HEK293 (cell line): ENCODE measurements around the gene TNFRSF6B.

Source experiments
- CTCF ChIA-PET: fragments of 350-600 bp; formaldehyde crosslinking; extraction: SDS; loops from one replicate; lab custom pipeline; 2021; ENCODE audit warnings: antibody characterized with exemption; lab: Yijun Ruan, JAX
- POLR2A ChIA-PET: fragments of 300-600 bp; formaldehyde crosslinking; extraction: SDS; loops from one replicate; lab custom pipeline; 2020; ENCODE audit warnings: antibody characterized with exemption, inconsistent platforms; lab: Yijun Ruan, JAX
- H3K27ac ChIP-seq: fragments of 200-500 bp; sonication (Bioruptor generic); 2 replicates; pipeline ENCODE4 v1.5.1; 2014; ENCODE audit warnings: low read depth, low read length, control low read depth, inconsistent platforms; ENCODE audit errors: extremely low read depth
- H3K36me3 ChIP-seq, 2 experiments: fragments of 200-500 bp in 1 of 2; sonication (Bioruptor generic) in 1 of 2; 1 replicate in 1 of 2; 2 replicates in 1 of 2; pipeline ENCODE4 v1.5.1; 2014 to 2017; ENCODE audit warnings: inconsistent platforms in 2 of 2, low read length in 2 of 2; ENCODE audit not compliant: control insufficient read depth in 2 of 2, insufficient read depth in 1 of 2
- H3K4me1 ChIP-seq: fragments of 200-500 bp; sonication (Bioruptor generic); 2 replicates; pipeline ENCODE4 v1.5.1; 2014; ENCODE audit warnings: mild to moderate bottlenecking, low read length, inconsistent platforms; ENCODE audit not compliant: control insufficient read depth, insufficient read depth
- H3K4me3 ChIP-seq: 2 replicates; pipeline ENCODE4 v1.5.1; 2011; ENCODE audit warnings: low read depth, mild to moderate bottlenecking, control low read depth, low read length, moderate library complexity
- H3K9me3 ChIP-seq: fragments of 200-500 bp; sonication (Bioruptor generic); 2 replicates; pipeline ENCODE4 v1.5.1; 2014; ENCODE audit warnings: low read depth, low read length, inconsistent platforms; ENCODE audit not compliant: control insufficient read depth, insufficient read depth
- CTCF ChIP-seq: fragments of 450-650 bp; formaldehyde crosslinking; IDR thresholded peaks from 2 replicates; pipeline ENCODE4 v1.5.1; 2016; ENCODE audit warnings: missing biosample characterization, missing genetic modification characterization
- HIC1 ChIP-seq: fragments of 450-650 bp; formaldehyde crosslinking; IDR thresholded peaks from 2 replicates; pipeline ENCODE4 v1.5.1; 2016; ENCODE audit warnings: missing biosample characterization, missing genetic modification characterization
- HOXC10 ChIP-seq: sonication (generic); formaldehyde crosslinking; IDR thresholded peaks from 2 replicates; pipeline ENCODE4 v1.8.1; 2023; ENCODE audit warnings: mild to moderate bottlenecking, missing genetic modification reagents
- HOXD13 ChIP-seq: sonication (generic); formaldehyde crosslinking; IDR thresholded peaks from 2 replicates; pipeline ENCODE4 v1.8.0; 2022; ENCODE audit warnings: missing genetic modification reagents, borderline replicate concordance
- KLF9 ChIP-seq: fragments of 450-650 bp; formaldehyde crosslinking; IDR thresholded peaks from 2 replicates; pipeline ENCODE4 v1.5.1; 2016; ENCODE audit warnings: missing biosample characterization, missing genetic modification characterization, low read depth
- YY2 ChIP-seq: fragments of 450-650 bp; formaldehyde crosslinking; IDR thresholded peaks from 2 replicates; pipeline ENCODE4 v1.5.1; 2016; ENCODE audit warnings: missing biosample characterization, missing genetic modification characterization
- ZBTB1 ChIP-seq: fragments of 450-650 bp; formaldehyde crosslinking; IDR thresholded peaks from 2 replicates; pipeline ENCODE4 v1.5.1; 2016; ENCODE audit warnings: missing biosample characterization, missing genetic modification characterization
- ZBTB48 ChIP-seq: fragments of 450-650 bp; formaldehyde crosslinking; IDR thresholded peaks from 2 replicates; pipeline ENCODE4 v1.5.1; 2016; ENCODE audit warnings: missing biosample characterization, missing genetic modification characterization
- ZFP41 ChIP-seq: fragments of 450-650 bp; formaldehyde crosslinking; IDR thresholded peaks from 2 replicates; pipeline ENCODE4 v1.5.1; 2016; ENCODE audit warnings: missing biosample characterization, missing genetic modification characterization, borderline replicate concordance
- ZNF341 ChIP-seq: fragments of 450-650 bp; formaldehyde crosslinking; IDR thresholded peaks from 2 replicates; pipeline ENCODE4; 2016; ENCODE audit warnings: low read depth, missing biosample characterization, missing genetic modification characterization
- ZNF394 ChIP-seq: fragments of 450-650 bp; formaldehyde crosslinking; IDR thresholded peaks from 2 replicates; pipeline ENCODE4 v1.5.1; 2016; ENCODE audit warnings: missing biosample characterization, missing genetic modification characterization, mild to moderate bottlenecking, moderate library complexity, borderline replicate concordance
- ZNF423 ChIP-seq: fragments of 450-650 bp; formaldehyde crosslinking; IDR thresholded peaks from 2 replicates; pipeline ENCODE4 v1.5.1; 2016; ENCODE audit warnings: missing biosample characterization, missing genetic modification characterization
- ZNF510 ChIP-seq: fragments of 450-650 bp; formaldehyde crosslinking; IDR thresholded peaks from 2 replicates; pipeline ENCODE4 v1.5.1; 2018; ENCODE audit warnings: mild to moderate bottlenecking, missing genetic modification characterization, missing biosample characterization; ENCODE audit not compliant: insufficient replicate concordance
- ZNF513 ChIP-seq: fragments of 450-650 bp; IDR thresholded peaks from 2 replicates; pipeline ENCODE4 v1.5.1; 2018; ENCODE audit warnings: missing biosample characterization, missing genetic modification characterization
- ZNF558 ChIP-seq: fragments of 450-650 bp; formaldehyde crosslinking; IDR thresholded peaks from 2 replicates; pipeline ENCODE4 v1.5.1; 2016; ENCODE audit warnings: missing biosample characterization, missing genetic modification characterization
- ZNF571 ChIP-seq: fragments of 450-650 bp; formaldehyde crosslinking; IDR thresholded peaks from 2 replicates; pipeline ENCODE4 v1.5.0; 2017; ENCODE audit warnings: missing biosample characterization, missing genetic modification characterization
- ZNF610 ChIP-seq: fragments of 450-650 bp; formaldehyde crosslinking; IDR thresholded peaks from 2 replicates; pipeline ENCODE4 v1.5.1; 2016; ENCODE audit warnings: missing biosample characterization, missing genetic modification characterization, borderline replicate concordance
- ZNF621 ChIP-seq: fragments of 450-650 bp; formaldehyde crosslinking; IDR thresholded peaks from 2 replicates; pipeline ENCODE4 v1.5.1; 2017; ENCODE audit warnings: missing biosample characterization, missing genetic modification characterization
- ZNF645 ChIP-seq: fragments of 450-650 bp; formaldehyde crosslinking; IDR thresholded peaks from 2 replicates; pipeline ENCODE4; 2016; ENCODE audit warnings: missing biosample characterization, missing genetic modification characterization
- ZNF785 ChIP-seq: fragments of 450-650 bp; formaldehyde crosslinking; IDR thresholded peaks from 2 replicates; pipeline ENCODE4 v1.5.1; 2016; ENCODE audit warnings: missing biosample characterization, missing genetic modification characterization
- ZSCAN18 ChIP-seq: fragments of 450-650 bp; formaldehyde crosslinking; IDR thresholded peaks from 2 replicates; pipeline ENCODE4 v1.5.1; 2016; ENCODE audit warnings: missing biosample characterization, missing genetic modification characterization
- ZSCAN5A ChIP-seq: fragments of 450-650 bp; formaldehyde crosslinking; IDR thresholded peaks from 2 replicates; pipeline ENCODE4 v1.5.1; 2016; ENCODE audit warnings: missing biosample characterization, missing genetic modification characterization
- ZXDB ChIP-seq: fragments of 450-650 bp; formaldehyde crosslinking; IDR thresholded peaks from 2 replicates; pipeline ENCODE4 v1.5.1; 2016; ENCODE audit warnings: missing biosample characterization, missing genetic modification characterization

The TNFRSF6B gene

GRCh38 chr20:63667858-63668257 lies 28.6 kb upstream of the TNFRSF6B start:
- CTCF ChIA-PET, result no interaction called here
- no peaks in the 10 kb centered on the region for H3K4me1 ChIP-seq
- TF ChIP-seq KLF9 (tag by site-specific recombination), result no peak
- TF ChIP-seq ZFP41, result no peak
- no peak for TF ChIP-seq ZSCAN5A
- no peak for TF ChIP-seq HOXC10 (CRISPR knock-in tag)
- TF ChIP-seq HIC1 (tag by site-specific recombination), result no peak
- TF ChIP-seq CTCF (tag by site-specific recombination), result no peak
- TF ChIP-seq ZNF621 (tag by site-specific recombination), result no peak
- TF ChIP-seq HOXD13 (CRISPR knock-in tag), result no peak
- no peak for TF ChIP-seq ZBTB1 (tag by site-specific recombination)
- TF ChIP-seq ZSCAN18, result no peak
- POLR2A ChIA-PET, result interaction anchor here (1.9 kb wide), 1 partner anchor 10 kb away, joined by 7 read pairs; the partner anchor contains the start of gene RTEL1
- H3K4me3 ChIP-seq, result no peak overlapping the region
- H3K36me3 ChIP-seq, result peaks cover 3 to 78% of the 10 kb centered on the region in 2 experiments; a peak in 2 of 3 replicates
- H3K9me3 ChIP-seq, result no peaks in the 10 kb centered on the region
- no peak overlapping the region for H3K27ac ChIP-seq

- ChIA-PET CTCF (no interaction called here), POLR2A (interaction anchor here (1.9 kb wide), 1 partner anchor 10 kb away, joined by 7 read pairs; the partner anchor contains the start of gene RTEL1)
- Histone ChIP-seq H3K36me3 (peaks cover 3 to 74% of the 10 kb centered on the region in 2 experiments; a peak in 2 of 3 replicates), H3K27ac (no peak overlapping the region), H3K4me1 (no peaks in the 10 kb centered on the region), H3K9me3 (no peaks in the 10 kb centered on the region), H3K4me3 (no peak overlapping the region)
- TF ChIP-seq ZNF513 (tag by site-specific recombination) (no peak), ZNF394 (no peak), KLF9 (tag by site-specific recombination) (no peak), ZNF571 (tag by site-specific recombination) (no peak), ZNF510 (no peak), ZBTB48 (tag by site-specific recombination) (no peak), ZNF423 (tag by site-specific recombination) (no peak), ZNF610 (tag by site-specific recombination) (no peak), ZNF645 (tag by site-specific recombination) (no peak), ZNF558 (tag by site-specific recombination) (no peak), YY2 (tag by site-specific recombination) (no peak), ZXDB (tag by site-specific recombination) (no peak), ZNF785 (tag by site-specific recombination) (no peak), ZNF341 (tag by site-specific recombination) (no peak)
These were observed 28.1 kb upstream of the TNFRSF6B start for GRCh38 chr20:63668351-63668750.
